Right lobe of liver (tissue), 4 donors: Measurements from ENCODE around the gene VASH2.

Experiments
- POLR2A ChIP-seq: fragments of 450-650 bp; IDR thresholded peaks from one replicate; pipeline ENCODE4 v1.6.1; 2017; ENCODE audit warnings: antibody characterized with exemption, mild to moderate bottlenecking
- TF ChIP-seq, protein P1 (sequence below), 4 donors: fragments of 200-600 bp in 3 of 4; fragments of 450-650 bp in 1 of 4; IDR thresholded peaks; one replicate each; pipeline versions ENCODE4 v1.5.1 to v1.8.0; 2016 to 2022; ENCODE audit warnings: antibody characterized with exemption in 4 of 4, mild to moderate bottlenecking in 2 of 4
- donor health status: DM: no; HTN: no; CAD: no.
- donor health status: DM: no; HTN: no; CAD: no.
- donor health status: DM: no; HTN: yes; CAD: no.

DNA sequence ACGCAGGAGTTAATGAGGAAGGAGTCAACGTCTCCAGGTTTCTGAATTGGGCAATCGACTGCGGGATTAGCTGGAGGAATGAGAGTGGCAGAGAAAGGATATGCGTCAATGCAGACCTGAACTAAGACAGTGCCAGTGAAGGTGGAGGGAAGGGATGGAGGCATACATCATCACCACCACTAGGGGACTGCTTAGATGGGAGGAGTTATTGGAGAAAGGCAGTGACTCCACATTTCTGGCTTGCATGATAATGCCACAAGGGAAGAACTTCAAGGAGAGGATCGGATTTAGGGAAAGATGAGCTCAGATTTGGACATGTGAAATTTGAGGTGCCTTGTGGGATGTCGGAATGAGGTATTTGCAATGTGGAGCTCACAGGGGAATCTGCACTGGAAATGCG lies 17.5 kb downstream of the VASH2 start:
- TF ChIP-seq POLR2A, result no peak
- TF ChIP-seq, protein P1, sequence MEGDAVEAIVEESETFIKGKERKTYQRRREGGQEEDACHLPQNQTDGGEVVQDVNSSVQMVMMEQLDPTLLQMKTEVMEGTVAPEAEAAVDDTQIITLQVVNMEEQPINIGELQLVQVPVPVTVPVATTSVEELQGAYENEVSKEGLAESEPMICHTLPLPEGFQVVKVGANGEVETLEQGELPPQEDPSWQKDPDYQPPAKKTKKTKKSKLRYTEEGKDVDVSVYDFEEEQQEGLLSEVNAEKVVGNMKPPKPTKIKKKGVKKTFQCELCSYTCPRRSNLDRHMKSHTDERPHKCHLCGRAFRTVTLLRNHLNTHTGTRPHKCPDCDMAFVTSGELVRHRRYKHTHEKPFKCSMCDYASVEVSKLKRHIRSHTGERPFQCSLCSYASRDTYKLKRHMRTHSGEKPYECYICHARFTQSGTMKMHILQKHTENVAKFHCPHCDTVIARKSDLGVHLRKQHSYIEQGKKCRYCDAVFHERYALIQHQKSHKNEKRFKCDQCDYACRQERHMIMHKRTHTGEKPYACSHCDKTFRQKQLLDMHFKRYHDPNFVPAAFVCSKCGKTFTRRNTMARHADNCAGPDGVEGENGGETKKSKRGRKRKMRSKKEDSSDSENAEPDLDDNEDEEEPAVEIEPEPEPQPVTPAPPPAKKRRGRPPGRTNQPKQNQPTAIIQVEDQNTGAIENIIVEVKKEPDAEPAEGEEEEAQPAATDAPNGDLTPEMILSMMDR (IDR thresholded peaks at IDR 0.05), result peak; percentile 27 to 35 (median 31)
